ENCODE measurements around the gene WDR64.

The WDR64 gene

DNA sequence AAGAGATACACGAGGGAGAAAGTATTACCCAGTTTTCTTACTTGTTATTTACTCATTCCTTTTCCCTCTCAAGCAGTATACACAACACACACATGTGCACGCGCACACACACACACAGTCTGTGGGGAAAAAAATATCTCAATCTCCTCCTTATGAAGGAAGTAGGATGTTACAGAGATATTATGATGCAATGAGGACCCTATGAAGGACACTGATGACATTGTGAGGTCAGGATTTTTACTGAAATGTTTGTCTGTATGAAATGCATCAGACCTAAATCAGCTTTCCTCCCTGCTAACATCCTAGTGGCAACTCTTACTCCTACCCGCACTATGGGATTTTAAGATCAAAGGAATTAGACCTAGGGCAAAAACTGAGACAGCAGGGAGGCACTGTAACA is at the start of gene WDR64:
WDR64 (plus strand) TSS at position 270 of the 400 bp plus-strand sequence. CDS start 204 bp downstream, outside the sequence.
- no peak for DNase-seq (ENCODE audit: low spot score)

- no peak for DNase-seq (ENCODE audit: low spot score)
These were observed 48.3 kb upstream of the WDR64 start for GRCh38 chr1:241603731-241604245.

GRCh38 chr1:241605146-241605805 is 46.8 kb upstream of the WDR64 start:
- peak; percentile 6 for DNase-seq (ENCODE audit: low spot score)

DNA sequence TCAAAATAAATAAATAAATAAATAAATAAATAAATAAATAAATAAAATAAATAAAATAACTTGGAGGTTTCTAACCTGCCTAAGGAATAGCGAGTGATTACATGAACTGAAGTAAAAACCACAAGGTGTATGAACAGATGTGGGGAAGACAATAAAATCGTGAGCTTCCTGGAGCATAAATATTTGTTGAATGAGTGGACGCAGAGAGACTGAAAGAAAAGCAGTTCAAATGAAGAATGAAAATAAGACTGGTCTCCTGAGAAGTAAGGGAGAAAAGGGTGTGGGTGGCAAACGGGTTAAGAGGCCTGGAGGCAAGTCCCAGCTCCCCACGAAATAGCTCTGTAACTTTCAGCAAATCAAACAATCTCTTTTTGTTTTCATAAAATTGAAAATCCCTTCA is 45.5 kb upstream of the WDR64 start:
- DNase-seq (ENCODE audit: low spot score): no peak

GRCh38 chr1:241607497-241607896 is 44.6 kb upstream of the WDR64 start:
- DNase-seq (ENCODE audit: low spot score): no peak

GRCh38 chr1:241608379-241609033 is 43.6 kb upstream of the WDR64 start:
- no peak for DNase-seq (ENCODE audit: low spot score)

DNA sequence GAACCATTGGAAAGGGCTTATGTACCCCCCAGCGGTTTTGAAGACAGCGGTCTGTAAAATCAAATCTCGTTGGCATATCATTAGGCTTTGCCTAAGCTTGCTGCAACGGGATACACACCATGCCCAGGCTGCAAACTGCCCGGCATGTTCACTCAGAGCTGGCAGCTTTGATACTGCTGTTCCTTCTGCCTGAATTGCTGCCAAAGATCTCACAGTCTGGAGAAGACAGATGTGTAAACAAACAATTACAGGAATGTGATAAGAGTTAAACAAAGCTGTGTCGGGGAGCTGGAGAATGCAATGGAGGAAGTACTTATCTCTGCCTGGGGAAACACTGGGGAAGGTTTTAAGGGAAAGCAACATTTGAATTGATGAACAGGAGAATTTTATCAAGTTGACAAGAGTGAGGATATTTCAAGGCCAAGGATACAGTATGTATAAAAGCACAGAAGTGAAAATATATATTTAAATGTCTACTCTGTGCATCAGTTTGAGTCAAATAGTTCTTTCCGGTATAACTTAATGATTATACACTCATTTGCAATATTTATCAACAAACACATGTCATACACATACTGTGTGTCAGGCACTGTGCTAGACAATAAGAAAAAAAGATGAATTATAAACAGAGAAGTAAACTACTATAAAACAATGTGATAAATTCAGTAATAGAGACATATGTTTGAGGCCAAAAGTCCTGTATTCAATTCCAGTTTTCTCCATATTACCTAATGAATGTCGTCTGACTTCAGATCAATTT is 41.8 kb upstream of the WDR64 start:
- no peak for DNase-seq (ENCODE audit: low spot score)

- peak; percentile 69 for DNase-seq (ENCODE audit: low spot score)
These were observed 41.0 kb upstream of the WDR64 start for GRCh38 chr1:241611063-241611462.

DNA sequence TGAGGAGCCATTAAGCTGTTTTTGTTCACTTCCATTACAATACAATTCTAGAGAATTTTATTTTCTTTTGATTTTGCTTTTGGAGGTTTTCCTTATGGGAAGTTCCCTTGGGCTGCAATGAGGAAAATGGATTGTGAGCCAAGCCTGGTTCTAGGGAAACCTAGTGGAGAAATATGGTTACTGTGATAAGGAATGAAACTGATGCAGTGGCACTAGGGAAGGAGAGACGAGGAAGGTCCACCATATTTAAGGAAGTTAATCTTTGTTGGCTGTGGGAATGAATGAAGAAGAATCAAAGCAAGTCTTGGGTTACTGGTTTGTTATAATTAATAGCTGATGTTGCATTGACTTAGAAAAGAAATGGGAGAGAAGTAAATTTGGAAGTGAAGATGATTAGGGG is 40.3 kb upstream of the WDR64 start:
- no peak for DNase-seq (ENCODE audit: low spot score)

DNA sequence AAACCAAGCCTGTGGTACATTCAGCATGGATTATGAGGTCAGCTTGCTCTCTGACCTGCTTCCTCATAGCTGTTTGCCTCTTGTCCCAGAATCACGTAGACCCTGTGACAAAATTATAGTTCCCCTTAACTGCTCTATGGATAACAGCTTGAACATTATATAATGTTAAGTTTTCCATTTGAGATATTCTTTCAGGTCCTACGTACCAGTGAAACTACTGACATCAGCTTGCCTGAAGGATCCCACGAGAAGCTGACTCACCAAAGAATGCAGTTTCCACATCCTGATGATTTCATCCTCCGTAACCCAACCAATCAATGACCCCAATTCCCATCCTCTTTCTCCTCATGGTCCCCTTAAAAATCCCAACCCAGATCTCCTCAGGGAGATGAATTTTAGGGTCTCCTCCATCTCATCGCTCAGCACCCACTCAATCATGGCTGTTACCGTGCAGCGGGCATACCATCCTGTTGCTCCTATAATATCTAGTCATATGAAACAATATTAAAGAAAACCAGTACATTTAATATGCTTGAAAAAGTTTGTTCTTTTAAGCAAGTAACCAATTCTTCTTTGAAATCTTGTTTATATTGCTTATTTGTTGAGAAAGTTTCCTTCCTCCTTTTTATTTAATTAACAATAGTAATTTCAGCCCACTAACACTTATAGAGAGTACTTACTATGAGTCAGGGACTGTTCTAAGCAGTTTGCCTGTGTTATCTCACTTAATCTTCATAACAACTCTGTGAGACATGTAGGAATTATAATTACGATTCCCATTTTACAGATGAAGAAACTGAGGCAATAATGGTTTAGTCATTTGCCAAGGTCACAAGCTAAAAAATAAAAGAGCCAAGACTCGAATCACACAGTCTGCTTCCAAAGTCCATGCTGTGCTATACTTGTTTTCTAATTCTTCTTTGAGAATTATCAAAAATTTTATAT is 39.3 kb upstream of the WDR64 start:
- DNase-seq (ENCODE audit: low spot score): no peak

DNA sequence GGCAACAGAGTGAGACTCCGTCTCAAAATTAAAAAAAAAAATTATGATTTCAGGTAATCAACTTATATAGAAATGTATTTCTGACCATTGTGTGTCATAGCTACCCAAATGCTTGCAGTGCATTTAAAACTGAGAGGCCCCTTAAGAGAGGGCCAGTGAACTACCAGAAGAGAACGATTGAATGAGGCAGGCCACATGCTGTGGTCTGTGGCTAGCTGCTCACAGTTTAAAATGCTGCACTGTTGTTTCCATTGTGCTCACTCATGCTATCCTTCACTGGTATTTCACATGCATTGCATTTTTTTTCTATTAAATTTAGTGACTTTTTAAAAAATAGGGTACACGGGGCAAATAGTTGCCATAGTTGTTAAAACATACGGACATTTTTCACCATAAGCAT is 37.9 kb upstream of the WDR64 start:
- DNase-seq (ENCODE audit: low spot score): no peak

DNA sequence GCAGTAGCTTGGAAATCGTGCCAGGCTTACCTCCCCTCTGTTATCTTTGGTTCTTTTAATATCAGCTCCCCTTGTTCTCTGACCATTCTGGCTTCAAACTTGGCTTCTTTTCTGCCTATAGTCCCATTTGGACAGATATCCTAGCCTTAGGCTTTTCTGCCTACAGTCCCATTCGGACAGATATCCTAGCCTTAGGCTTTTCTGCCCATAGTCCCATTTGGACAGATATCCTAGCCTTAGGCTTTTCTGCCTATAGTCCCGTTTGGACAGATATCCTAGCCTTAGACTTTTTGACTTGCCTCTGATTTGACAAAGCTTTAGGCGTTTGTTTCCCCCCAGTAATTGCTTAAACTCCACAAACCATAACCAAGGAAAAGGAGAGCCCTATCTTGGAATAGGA is 37.5 kb upstream of the WDR64 start:
- DNase-seq (ENCODE audit: low spot score): no peak

DNA sequence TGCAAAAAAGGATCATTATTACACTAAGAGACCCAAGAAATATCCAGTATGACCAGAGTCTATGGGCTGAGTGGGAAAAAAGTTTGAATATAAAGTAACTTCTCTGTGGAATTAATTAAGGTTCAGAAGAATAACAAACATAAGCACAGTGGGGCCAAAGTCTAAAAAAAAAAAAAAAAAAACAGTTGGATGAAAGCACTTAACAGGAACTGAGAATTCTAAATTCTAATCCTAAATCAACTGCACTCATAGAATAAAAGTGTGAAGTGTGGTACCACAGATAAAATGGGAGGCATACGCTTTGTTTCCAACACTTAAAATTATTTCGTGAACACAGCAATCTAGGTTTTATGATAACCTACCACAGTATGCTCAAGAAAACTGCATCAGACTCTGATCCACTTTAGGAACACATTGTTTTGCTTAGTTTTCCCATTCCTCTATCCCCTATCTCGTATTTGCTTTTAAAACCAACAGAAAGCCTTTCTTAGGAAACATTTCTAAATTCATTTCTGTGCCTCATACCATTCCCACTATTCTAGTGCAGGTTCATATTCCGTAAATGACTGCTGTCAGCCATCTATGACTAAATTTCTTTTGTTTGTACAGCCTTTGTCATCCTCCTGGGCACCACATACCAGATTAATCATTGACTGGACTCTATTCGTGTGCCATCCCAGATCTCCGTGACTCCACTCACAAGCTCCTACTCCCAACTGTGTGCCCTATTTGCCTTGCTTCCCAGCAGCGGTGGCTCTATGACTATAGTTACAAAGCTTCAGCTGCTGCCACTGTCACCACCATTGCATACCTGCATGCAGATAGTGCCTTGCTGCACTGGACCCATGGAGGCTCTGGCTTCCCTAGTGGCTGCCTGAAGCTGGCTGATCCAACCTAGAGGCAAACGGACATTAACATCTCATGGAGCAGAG is 36.8 kb upstream of the WDR64 start:
- no peak for DNase-seq (ENCODE audit: low spot score)

- DNase-seq (ENCODE audit: low spot score): no peak
These were observed 34.7 kb upstream of the WDR64 start for GRCh38 chr1:241617426-241617825.

DNA sequence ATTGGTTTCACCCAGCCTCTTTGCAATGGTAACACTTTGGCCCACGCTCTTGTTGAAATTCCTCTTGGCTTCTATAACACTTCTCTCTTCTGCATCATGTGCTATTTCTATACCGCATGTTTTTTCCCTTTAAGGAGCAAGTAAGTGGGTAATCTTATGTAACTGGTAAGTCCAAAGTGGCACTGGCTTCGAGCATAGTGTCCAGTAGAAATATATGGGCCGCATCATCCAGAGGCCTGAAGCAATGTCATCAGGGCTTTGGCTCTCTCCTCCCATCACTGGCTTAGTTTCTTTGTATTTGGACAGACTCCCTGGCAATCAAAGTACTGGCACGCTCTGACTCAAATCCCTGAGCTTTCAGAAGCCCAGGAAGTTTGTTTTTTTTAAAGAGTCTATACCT is 29.4 kb upstream of the WDR64 start:
- no peak for DNase-seq (ENCODE audit: low spot score)

GRCh38 chr1:241624935-241625334 is 27.1 kb upstream of the WDR64 start:
- no peak for DNase-seq (ENCODE audit: low spot score)

DNA sequence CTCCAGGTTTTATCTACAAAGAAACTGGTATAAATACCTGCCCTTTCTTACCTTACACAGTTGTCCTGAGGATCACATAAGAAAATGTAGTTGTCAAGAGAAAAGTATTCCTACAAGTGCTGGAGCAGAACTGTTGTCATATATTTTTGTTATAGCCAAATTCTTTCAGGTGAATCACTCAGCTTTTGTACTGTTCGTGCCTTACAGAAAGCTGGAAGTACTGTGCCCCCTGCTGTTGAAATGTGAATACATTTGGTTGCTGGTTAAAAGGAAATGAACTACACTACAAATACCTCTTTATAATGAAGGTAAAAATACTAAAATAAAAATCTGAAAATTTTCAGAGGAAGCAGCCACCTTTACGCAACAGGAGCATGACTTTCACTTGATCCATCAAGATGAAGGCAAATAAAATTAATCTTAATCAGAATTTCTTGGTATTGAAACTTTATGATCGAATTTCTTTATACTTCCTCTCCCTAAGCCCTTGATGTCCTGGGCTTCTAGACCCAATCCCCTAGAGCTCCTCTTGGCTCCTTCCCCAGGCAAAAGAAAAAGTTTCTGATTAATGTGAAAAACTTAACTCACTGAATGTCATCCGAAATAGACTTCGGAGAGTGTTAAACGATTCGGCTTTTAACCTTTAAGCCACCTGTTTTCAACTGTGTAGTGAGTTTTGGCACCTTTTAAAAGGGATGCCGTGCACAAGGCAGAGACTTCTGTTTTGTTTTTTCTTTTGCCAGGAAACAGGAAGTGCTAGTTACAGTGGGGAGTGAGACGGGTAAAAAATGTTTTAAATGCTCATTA is 24.4 kb upstream of the WDR64 start:
- peak; percentile 57 for DNase-seq (ENCODE audit: low spot score)

DNA sequence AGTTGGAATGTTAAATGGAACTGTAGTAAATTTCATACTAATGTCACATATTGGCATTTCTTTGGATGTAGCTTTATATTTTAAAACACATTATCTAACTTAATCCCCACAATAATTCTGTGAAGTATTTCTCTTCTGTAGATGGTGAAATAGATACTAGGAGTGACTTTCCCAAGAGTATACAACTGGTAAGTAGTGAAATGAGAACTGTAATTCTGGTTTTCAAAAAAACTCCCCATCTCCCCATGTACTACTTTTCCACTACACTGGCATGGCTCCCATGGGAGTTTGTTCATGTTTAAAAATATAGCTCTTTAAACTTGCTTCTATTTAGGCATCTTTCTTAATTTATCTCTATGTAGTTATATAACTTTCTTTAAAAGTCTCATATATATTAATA is 22.1 kb upstream of the WDR64 start:
- no peak for DNase-seq (ENCODE audit: low spot score)

- no peak for DNase-seq (ENCODE audit: low spot score)
These were observed 21.6 kb upstream of the WDR64 start for GRCh38 chr1:241630476-241630875.

GRCh38 chr1:241630899-241631298 is 21.2 kb upstream of the WDR64 start:
- DNase-seq (ENCODE audit: low spot score): no peak

Data from cerebellar cortex (tissue), 1 donor.